Astrocyte of the spinal cord (primary cell): ENCODE data around the gene BICDL1.

Source experiments
- DNase-seq: peaks from one replicate; pipeline ENCODE4 v3.0.0; 2011; ENCODE audit warnings: low read depth, low spot score
- H3K4me3 ChIP-seq: 2 replicates; pipeline ENCODE4 v1.5.1; 2011; ENCODE audit warnings: low read depth, mild to moderate bottlenecking, low read length, moderate library complexity
- in situ Hi-C: cut with HindIII; loops from 2 replicates; pipeline ENCODE4 v1.10.0; 2017; ENCODE audit warnings: low sequenced_read_pairs
- TF ChIP-seq, protein P1 (sequence below): IDR thresholded peaks from 2 replicates; pipeline ENCODE4 v1.5.1; 2012; ENCODE audit warnings: low read depth, mild to moderate bottlenecking, low read length, inconsistent platforms

Gene BICDL1

DNA sequence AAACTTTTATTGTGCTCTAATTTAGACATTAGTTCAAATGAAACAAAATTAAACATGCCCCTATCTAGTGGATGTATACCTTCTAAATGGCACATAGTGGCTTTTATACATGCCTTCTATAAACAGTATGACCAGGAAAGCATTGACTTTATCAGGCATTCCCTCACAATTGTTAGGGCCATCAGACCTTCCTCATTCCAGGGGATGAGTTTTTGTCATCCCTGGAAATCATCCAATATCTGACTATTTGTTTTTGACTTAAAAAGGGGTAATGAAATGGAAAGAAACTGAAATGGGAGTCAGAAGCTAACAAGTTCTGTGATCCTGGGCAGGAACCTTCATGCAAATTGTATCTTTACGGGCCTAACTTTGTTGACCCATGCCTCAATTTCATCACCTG lies 58.0 kb downstream of the BICDL1 start:
- in situ Hi-C loops = no loop called here
- no peak overlapping the region for H3K4me3 ChIP-seq
- TF ChIP-seq, protein P1, sequence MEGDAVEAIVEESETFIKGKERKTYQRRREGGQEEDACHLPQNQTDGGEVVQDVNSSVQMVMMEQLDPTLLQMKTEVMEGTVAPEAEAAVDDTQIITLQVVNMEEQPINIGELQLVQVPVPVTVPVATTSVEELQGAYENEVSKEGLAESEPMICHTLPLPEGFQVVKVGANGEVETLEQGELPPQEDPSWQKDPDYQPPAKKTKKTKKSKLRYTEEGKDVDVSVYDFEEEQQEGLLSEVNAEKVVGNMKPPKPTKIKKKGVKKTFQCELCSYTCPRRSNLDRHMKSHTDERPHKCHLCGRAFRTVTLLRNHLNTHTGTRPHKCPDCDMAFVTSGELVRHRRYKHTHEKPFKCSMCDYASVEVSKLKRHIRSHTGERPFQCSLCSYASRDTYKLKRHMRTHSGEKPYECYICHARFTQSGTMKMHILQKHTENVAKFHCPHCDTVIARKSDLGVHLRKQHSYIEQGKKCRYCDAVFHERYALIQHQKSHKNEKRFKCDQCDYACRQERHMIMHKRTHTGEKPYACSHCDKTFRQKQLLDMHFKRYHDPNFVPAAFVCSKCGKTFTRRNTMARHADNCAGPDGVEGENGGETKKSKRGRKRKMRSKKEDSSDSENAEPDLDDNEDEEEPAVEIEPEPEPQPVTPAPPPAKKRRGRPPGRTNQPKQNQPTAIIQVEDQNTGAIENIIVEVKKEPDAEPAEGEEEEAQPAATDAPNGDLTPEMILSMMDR = no peak
- DNase-seq = no peak

DNA sequence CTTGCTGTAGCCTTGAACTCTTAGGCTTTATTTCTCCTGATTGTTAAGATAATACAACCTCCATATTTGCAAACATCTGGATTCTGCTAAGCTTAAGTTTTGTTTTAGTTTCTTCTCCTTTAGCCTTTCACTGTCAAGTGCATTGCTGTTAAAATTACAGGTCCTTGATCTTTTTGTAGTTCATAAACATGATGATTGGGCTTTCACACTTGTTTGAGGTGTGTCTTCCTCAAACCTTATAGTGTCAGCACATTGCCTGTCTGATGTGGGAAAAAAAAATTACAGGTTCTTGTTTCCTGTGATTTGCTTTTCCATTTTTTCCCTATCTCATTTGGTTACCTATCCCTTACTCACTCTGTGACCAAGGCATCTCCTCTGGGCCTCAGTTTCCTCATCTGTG lies 59.2 kb downstream of the BICDL1 start:
- DNase-seq = no peak
- TF ChIP-seq, protein P1 = no peak
- in situ Hi-C loops = no loop called here
- no peak overlapping the region for H3K4me3 ChIP-seq

DNA sequence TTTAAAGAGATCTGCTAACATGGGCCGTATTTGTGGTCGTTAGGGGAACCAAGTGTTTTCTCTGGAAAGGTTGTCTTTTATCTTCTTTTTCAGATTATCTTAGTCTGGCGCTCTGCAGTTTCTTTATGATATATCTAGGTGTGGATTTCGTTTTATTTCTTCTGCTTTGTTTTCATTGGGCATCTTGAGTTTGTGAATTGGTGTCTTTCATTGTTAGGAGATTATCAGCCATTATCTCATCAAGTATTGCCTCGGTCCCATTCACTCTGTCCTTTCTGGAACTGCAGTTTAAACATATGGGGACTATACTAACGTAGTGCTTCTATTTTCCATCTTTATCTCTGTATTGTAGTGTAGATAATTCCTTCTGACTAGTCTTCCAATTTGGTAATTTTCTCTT lies 60.4 kb downstream of the BICDL1 start:
- in situ Hi-C loops = no loop called here
- TF ChIP-seq, protein P1 = no peak
- no peak overlapping the region for H3K4me3 ChIP-seq
- DNase-seq = no peak

DNA sequence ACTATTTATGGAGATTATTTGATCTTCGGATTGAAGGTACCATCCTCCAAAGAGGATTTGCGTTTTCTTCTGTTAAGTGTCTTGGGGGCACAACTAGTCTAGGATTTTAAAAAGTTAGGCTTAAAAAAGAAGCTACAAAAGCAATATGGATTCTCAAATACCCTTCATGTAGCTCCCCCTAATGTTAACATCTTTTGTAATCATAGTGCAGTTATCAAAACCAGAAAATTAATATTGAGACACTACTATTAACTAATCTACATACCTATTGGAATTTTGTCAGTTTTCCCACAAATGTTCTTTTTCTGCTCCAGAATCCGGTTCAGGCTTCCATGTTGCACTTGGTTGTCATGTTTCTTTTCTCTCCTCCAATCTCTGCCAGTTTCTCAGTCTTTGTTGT lies 62.5 kb downstream of the BICDL1 start:
- no peak for DNase-seq
- no peak overlapping the region for H3K4me3 ChIP-seq
- TF ChIP-seq, protein P1 = no peak
- in situ Hi-C loops = no loop called here

DNA sequence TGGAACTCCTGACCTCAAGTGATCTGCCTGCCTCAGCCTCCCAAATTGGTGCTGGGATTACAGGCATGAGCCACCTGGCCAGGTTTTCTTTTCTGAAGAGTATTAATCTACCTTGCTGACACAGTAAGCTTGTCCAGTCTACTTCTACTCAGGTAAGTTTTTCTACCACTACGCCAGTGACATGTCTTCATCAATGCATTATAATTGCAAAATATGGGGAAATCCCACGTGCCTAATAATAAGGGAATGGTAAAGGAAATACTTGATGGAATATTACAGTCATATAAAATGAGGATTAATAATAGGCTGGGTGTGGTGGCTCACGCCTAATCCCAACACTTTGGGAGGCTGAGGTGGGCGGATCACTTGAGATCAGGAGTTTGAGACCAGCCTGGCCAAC lies 65.3 kb downstream of the BICDL1 start:
- no peak overlapping the region for H3K4me3 ChIP-seq
- TF ChIP-seq, protein P1 = no peak
- in situ Hi-C loops = no loop called here
- DNase-seq = no peak

DNA sequence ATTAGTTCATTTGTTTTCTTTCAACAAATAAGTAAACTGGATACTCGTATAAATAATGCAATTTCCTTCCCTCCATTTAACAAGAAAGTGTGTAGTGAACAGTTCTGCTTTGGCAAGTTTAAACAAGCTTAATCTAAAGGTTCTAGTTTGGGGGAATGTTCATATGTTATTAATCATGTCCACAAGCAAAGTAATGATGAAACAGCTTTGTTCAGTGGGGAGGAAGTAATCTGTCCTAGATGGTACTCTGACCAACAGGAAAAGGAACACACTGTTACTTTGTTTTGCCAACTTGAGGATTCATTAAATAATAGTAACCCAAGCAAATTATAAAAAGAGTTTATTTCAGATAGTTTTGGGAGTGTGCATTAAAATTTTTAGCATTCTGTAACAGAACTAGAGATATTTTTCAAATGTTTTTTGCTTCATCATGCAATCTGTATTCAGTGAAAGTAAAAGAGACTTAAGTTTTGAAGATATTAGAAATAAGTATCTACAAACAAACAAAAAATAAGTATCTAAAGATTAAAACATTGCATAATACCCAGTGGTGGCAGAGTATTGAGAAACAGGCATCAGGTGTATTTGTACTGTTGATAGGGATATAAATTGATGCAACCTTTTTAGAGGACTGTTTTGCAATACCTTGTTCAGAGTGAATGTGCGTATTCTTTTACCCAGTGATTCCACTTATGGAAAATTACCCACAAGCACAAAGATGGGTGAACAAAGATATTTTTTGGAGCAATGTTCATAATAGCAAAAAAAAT lies 66.4 kb downstream of the BICDL1 start:
- in situ Hi-C loops = no loop called here
- no peak for DNase-seq
- H3K4me3 ChIP-seq = no peak overlapping the region
- TF ChIP-seq, protein P1 = no peak
